NCI-H1105 (cell line): ENCODE measurements around the gene SLC27A1.

Experiments
- DNase-seq: peaks from one replicate; lab custom pipeline; 2025; lab: John Stamatoyannopoulos, UW

The SLC27A1 gene

GRCh38 chr19:17470068-17470841, at the start of gene SLC27A1:
SLC27A1 (plus strand) TSS chr19:17470524; CDS start chr19:17470541, 17 bp downstream.
- peak; percentile 99 for DNase-seq

- DNase-seq, result no peak
These were observed 48.4 kb upstream of the SLC27A1 start for GRCh38 chr19:17421942-17422341.

GRCh38 chr19:17423429-17424208, 46.7 kb upstream of the SLC27A1 start:
- no peak for DNase-seq

- DNase-seq, result peak; percentile 50
These were observed 45.5 kb upstream of the SLC27A1 start for GRCh38 chr19:17424743-17425365.

GRCh38 chr19:17429641-17430113, 40.6 kb upstream of the SLC27A1 start:
- no peak for DNase-seq

- no peak for DNase-seq
These were observed 38.9 kb upstream of the SLC27A1 start for GRCh38 chr19:17431417-17431816.

- DNase-seq, result no peak
These were observed 35.1 kb upstream of the SLC27A1 start for GRCh38 chr19:17435218-17435617.

- no peak for DNase-seq
These were observed 34.0 kb upstream of the SLC27A1 start for GRCh38 chr19:17436094-17436873.

GRCh38 chr19:17436874-17437267, 33.5 kb upstream of the SLC27A1 start:
- DNase-seq, result no peak

- peak; percentile 13 for DNase-seq
These were observed 28.9 kb upstream of the SLC27A1 start for GRCh38 chr19:17441241-17442021.

GRCh38 chr19:17445526-17446165, 24.7 kb upstream of the SLC27A1 start:
- DNase-seq, result no peak

GRCh38 chr19:17447704-17448130, 22.6 kb upstream of the SLC27A1 start:
- no peak for DNase-seq

- DNase-seq, result peak; percentile 16
These were observed 22.0 kb upstream of the SLC27A1 start, which contains the start of gene TMEM221 for GRCh38 chr19:17448131-17448967. TMEM221 (minus strand) TSS chr19:17448668; CDS start chr19:17448462, 206 bp downstream.

GRCh38 chr19:17450264-17451075, 19.9 kb upstream of the SLC27A1 start:
- no peak for DNase-seq

GRCh38 chr19:17451820-17452219, 18.5 kb upstream of the SLC27A1 start:
- no peak for DNase-seq

- no peak for DNase-seq
These were observed 15.7 kb upstream of the SLC27A1 start for GRCh38 chr19:17454576-17455071.

GRCh38 chr19:17455308-17456123, 14.8 kb upstream of the SLC27A1 start:
- no peak for DNase-seq
